Measurements from ENCODE around the gene FAM163B. TPM values are rescaled to one million over a fixed set of nuclear protein-coding genes. Genes with fewer than 3 reads are reported as not detected.

FAM163B gene
- total and polyA plus RNA-seq, 2 donors (not counting 1 experiment from before 2014, with no cell fraction given), result not detected

DNA sequence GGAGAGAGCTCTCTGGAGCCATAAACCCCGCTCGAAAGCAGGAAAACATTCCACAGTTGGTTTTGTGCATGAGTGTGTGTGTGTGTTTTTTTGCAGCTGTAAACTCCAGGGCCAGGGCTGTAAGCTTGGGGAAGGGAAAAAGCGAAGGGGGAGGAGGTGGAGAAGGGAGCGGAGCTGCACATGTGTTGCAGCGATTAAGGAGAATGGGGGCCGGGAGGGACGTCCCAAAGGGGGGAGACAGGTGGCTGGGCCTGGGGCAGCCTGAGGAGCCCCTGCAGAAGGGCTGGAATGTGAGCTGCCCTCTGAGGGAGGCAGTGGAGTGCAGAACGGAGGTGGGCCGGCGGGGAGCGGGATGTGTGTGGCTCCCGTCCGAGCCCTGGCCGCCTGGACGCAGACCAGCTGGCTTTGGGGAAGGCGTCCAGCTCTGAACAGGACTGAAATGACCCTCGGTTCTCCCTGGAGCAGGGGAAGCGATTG, 81.7 kb downstream of the FAM163B start:
- ATAC-seq (ENCODE audit: low read depth) (no peak), DNase-seq (no peak)
- H3K36me3 ChIP-seq (replicated peaks in 1 of 2; ENCODE audit: control extremely low read depth in 1 of 2, control insufficient read depth in 1 of 2, extremely low read depth in 1 of 2, insufficient read depth in 2 of 2, low read length in 1 of 2), result no peaks in the 10 kb centered on the region
- H3K4me3 ChIP-seq (ENCODE audit: control extremely low read depth in 1 of 5, extremely low read depth in 1 of 5, insufficient read depth in 1 of 5, low read depth in 2 of 5, low read length in 4 of 5), result no peak overlapping the region
- CTCF ChIA-PET, result no interaction called here
- Mint-ChIP-seq H3K27me3 (peaks cover 29% of the 10 kb centered on the region), H3K27ac (no peak overlapping the region), H3K4me3 (no peak overlapping the region), H3K9me3 (ENCODE audit: insufficient read depth) (no peaks in the 10 kb centered on the region), H3K4me1 (no peaks in the 10 kb centered on the region)
- WGBS (ENCODE audit: insufficient coverage), result 93% methylated on average over 16 of the region's 18 CpGs
- intact Hi-C loops (cut with micrococcal nuclease), result no loop called here
- H3K79me2 ChIP-seq (ENCODE audit: control insufficient read depth, insufficient read depth, low read length), result no peaks in the 10 kb centered on the region
- H3K9ac ChIP-seq (ENCODE audit: low read length), result no peak overlapping the region
- peaks cover 1 to 2% of the 10 kb centered on the region in 2 donors for H3K4me1 ChIP-seq (ENCODE audit: control insufficient read depth in 2 of 2, insufficient read depth in 2 of 2, low read length in 2 of 2)
- H3K27me3 ChIP-seq (replicated peaks in 1 of 4; ENCODE audit: control extremely low read depth in 1 of 4, control insufficient read depth in 3 of 4, insufficient read depth in 4 of 4, low read length in 3 of 4), result peaks cover 0 to 30% (median 2%) of the 10 kb centered on the region in 4 experiments
- H2AFZ ChIP-seq (ENCODE audit: insufficient read depth, low read depth, low read length, poor library complexity, severe bottlenecking), result no peak overlapping the region
- no peaks in the 10 kb centered on the region for H4K20me1 ChIP-seq (ENCODE audit: control insufficient read depth, insufficient read depth, low read length, poor library complexity, severe bottlenecking)
- POLR2A ChIA-PET, result no interaction called here
- H3K4me2 ChIP-seq (replicated peaks; ENCODE audit: low read depth, low read length, poor library complexity, severe bottlenecking), result no peak overlapping the region
- no peaks in the 10 kb centered on the region for H3K9me3 ChIP-seq (ENCODE audit: control extremely low read depth in 1 of 3, control insufficient read depth in 2 of 3, insufficient read depth in 1 of 3, low read length in 2 of 3)
- H3K27ac ChIP-seq (ENCODE audit: low read length in 2 of 2), result no peak overlapping the region
- no peak for TF ChIP-seq EZH2 (IDR thresholded peaks at IDR 0.05; ENCODE audit: borderline replicate concordance, insufficient read depth, low read depth, low read length, poor library complexity, severe bottlenecking)
- TF ChIP-seq, protein P1, sequence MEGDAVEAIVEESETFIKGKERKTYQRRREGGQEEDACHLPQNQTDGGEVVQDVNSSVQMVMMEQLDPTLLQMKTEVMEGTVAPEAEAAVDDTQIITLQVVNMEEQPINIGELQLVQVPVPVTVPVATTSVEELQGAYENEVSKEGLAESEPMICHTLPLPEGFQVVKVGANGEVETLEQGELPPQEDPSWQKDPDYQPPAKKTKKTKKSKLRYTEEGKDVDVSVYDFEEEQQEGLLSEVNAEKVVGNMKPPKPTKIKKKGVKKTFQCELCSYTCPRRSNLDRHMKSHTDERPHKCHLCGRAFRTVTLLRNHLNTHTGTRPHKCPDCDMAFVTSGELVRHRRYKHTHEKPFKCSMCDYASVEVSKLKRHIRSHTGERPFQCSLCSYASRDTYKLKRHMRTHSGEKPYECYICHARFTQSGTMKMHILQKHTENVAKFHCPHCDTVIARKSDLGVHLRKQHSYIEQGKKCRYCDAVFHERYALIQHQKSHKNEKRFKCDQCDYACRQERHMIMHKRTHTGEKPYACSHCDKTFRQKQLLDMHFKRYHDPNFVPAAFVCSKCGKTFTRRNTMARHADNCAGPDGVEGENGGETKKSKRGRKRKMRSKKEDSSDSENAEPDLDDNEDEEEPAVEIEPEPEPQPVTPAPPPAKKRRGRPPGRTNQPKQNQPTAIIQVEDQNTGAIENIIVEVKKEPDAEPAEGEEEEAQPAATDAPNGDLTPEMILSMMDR (IDR thresholded peaks at IDR 0.05), result no peak

Other genes with a start within 250 kb of the FAM163B start
- gene SURF4, start 233.3 kb downstream of the FAM163B start, total RNA-seq, result 43.8 and 44.1 TPM in 2 replicates
- gene SURF4, start 233.3 kb downstream of the FAM163B start, polyA plus RNA-seq, result 34.7 and 44.9 TPM in 2 replicates
- gene STKLD1, start 233.0 kb downstream of the FAM163B start, total RNA-seq, result 1.1 and 2.7 TPM in 2 replicates
- gene STKLD1, start 233.0 kb downstream of the FAM163B start, polyA plus RNA-seq, result 0.18 and 0.79 TPM in 2 replicates
- gene REXO4, start 191.4 kb downstream of the FAM163B start, total RNA-seq, result 37.1 and 39.9 TPM in 2 replicates
- 22.2 and 25.0 TPM in 2 replicates for gene REXO4, start 191.4 kb downstream of the FAM163B start, polyA plus RNA-seq
- 2.5 and 3.3 TPM in 2 replicates for gene ADAMTS13, start 187.0 kb downstream of the FAM163B start, total RNA-seq
- 4.9 and 5.7 TPM in 2 replicates for gene ADAMTS13, start 187.0 kb downstream of the FAM163B start, polyA plus RNA-seq
- 31.1 and 37.1 TPM in 2 replicates for gene CACFD1, start 149.4 kb downstream of the FAM163B start, total RNA-seq
- gene CACFD1, start 149.4 kb downstream of the FAM163B start, polyA plus RNA-seq, result 19.6 and 27.4 TPM in 2 replicates
- 47.0 and 51.8 TPM in 2 replicates for gene SLC2A6, start 130.3 kb downstream of the FAM163B start, total RNA-seq
- gene SLC2A6, start 130.3 kb downstream of the FAM163B start, polyA plus RNA-seq, result 85.2 and 108 TPM in 2 replicates
- gene MYMK, start 84.4 kb downstream of the FAM163B start, total RNA-seq, result not detected in 2 replicates
- not detected in 2 replicates for gene MYMK, start 84.4 kb downstream of the FAM163B start, polyA plus RNA-seq
- gene ADAMTSL2, start 74.7 kb downstream of the FAM163B start, total RNA-seq, result not detected in 2 replicates
- 0.03 TPM in 1 of 2 replicates, not detected in the other for gene ADAMTSL2, start 74.7 kb downstream of the FAM163B start, polyA plus RNA-seq
- not detected in 2 replicates for gene DBH, start 27.0 kb upstream of the FAM163B start, total RNA-seq
- not detected in 2 replicates for gene DBH, start 27.0 kb upstream of the FAM163B start, polyA plus RNA-seq
- 0.07 and 0.32 TPM in 2 replicates for gene SARDH, start 129.0 kb upstream of the FAM163B start, total RNA-seq
- 0.03 TPM in 1 of 2 replicates, not detected in the other for gene SARDH, start 129.0 kb upstream of the FAM163B start, polyA plus RNA-seq